ENCODE data around the gene MAP4K3.

The MAP4K3 gene

DNA sequence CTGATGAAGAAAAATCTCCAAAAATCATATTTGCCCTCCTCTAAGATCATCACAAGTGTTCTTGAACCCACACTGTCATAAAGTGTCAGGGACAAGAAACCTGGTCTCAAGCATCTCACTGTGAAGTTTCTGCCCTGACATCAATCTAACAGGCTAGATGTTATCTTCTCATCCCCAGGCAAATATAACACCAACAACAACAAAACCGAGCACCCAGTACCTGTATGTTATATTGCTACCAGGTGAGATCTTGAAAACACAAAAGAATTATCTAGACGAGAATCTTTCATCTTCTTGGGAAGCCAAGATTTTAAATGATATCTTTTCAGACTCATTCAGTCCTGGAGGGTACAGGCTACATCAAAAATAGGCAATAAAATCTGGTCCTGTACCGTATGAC lies 8.8 kb upstream of the MAP4K3 start:
- peaks cover 12% of the 10 kb centered on the region for H3K36me3 ChIP-seq (ENCODE audit: control insufficient read depth, insufficient read depth, low read length)
- H3K9me3 ChIP-seq (ENCODE audit: control insufficient read depth, low read length), result no peaks in the 10 kb centered on the region
- H3K27ac ChIP-seq (ENCODE audit: low read depth, low read length, severe bottlenecking), result no peak overlapping the region
- peaks cover 5% of the 10 kb centered on the region for H3K4me1 ChIP-seq (ENCODE audit: control insufficient read depth, insufficient read depth, low read length, poor library complexity, severe bottlenecking)
- 80 to 83% methylated on average over 1 of the region's 3 CpGs for WGBS, 2 experiments (ENCODE audit: insufficient coverage in 2 of 2)
- H3K4me3 ChIP-seq (ENCODE audit: extremely low read depth, insufficient read depth, low read length, poor library complexity, severe bottlenecking), result no peak overlapping the region

DNA sequence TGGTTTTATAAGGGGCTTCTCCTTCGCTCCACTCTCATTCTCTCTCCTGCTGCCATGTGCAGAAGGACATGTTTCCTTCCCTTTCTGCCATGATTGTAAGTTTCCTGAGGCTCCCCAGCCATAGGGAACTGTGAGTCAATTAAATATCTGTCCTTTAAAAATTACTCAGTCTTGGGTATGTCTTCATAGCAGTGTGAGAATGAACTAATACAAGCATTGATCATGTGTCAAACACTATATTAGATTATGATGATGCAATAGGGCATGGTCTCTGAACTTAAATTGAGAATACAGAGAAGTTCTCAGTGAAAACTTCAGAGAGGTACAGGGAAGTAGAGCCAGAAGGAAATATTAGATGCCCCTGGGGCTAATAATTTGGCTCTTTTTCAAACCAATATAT lies 5.9 kb upstream of the MAP4K3 start:
- Histone ChIP-seq H3K9me3 (ENCODE audit: control insufficient read depth, low read length) (no peaks in the 10 kb centered on the region), H3K4me3 (ENCODE audit: extremely low read depth, insufficient read depth, low read length, poor library complexity, severe bottlenecking) (no peak overlapping the region), H3K36me3 (ENCODE audit: control insufficient read depth, insufficient read depth, low read length) (peaks cover 12% of the 10 kb centered on the region), H3K27ac (ENCODE audit: low read depth, low read length, severe bottlenecking) (no peak overlapping the region), H3K4me1 (ENCODE audit: control insufficient read depth, insufficient read depth, low read length, poor library complexity, severe bottlenecking) (peaks cover 20% of the 10 kb centered on the region)
- 80% methylated on average over 1 of the region's 1 CpG; no CpG with 5 or more reads in 1 of the 2 experiments for WGBS, 2 experiments (ENCODE audit: insufficient coverage in 2 of 2)

DNA sequence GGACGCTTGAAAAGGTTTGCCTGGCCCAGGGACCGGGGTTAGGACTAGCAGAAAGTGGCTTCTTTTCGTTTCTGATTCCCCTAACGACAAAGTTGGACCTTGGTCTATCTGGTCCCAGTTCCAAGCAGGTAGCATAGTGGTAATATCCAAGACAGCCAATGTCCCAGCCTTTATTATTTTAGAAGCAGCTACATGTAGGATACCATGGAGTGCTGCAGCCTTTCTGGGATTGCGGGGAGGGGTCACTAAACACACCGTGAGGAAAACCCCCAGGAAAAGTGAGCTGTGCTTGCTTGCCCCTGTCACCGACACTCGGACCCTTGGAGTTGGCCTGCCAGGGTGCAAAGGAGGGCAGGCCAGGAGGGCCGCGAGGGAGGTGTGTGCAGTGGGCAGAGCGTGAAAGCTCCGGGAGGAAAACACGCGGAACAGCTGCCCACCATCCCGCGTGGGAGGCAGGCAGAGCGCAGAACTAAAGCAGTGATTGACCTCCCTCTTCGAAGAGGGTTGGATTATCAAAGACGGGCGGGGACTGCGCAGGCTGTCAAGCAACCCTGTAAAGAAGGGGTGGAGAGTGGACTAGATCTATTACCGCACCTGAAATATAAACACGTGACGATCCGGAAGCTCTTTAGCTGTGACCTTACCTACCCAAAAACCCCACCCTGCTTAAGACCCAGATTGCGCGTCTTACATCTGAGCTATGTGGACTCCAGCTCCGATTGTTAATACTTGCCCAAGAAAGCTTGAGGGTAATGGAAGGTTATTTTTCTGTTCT lies 624 bp upstream of the MAP4K3 start:
- 27 to 34% methylated on average over 18 to 20 of the region's 28 CpGs for WGBS, 2 experiments (ENCODE audit: insufficient coverage in 2 of 2)
- peaks cover 26% of the 10 kb centered on the region for H3K4me1 ChIP-seq (ENCODE audit: control insufficient read depth, insufficient read depth, low read length, poor library complexity, severe bottlenecking)

DNA sequence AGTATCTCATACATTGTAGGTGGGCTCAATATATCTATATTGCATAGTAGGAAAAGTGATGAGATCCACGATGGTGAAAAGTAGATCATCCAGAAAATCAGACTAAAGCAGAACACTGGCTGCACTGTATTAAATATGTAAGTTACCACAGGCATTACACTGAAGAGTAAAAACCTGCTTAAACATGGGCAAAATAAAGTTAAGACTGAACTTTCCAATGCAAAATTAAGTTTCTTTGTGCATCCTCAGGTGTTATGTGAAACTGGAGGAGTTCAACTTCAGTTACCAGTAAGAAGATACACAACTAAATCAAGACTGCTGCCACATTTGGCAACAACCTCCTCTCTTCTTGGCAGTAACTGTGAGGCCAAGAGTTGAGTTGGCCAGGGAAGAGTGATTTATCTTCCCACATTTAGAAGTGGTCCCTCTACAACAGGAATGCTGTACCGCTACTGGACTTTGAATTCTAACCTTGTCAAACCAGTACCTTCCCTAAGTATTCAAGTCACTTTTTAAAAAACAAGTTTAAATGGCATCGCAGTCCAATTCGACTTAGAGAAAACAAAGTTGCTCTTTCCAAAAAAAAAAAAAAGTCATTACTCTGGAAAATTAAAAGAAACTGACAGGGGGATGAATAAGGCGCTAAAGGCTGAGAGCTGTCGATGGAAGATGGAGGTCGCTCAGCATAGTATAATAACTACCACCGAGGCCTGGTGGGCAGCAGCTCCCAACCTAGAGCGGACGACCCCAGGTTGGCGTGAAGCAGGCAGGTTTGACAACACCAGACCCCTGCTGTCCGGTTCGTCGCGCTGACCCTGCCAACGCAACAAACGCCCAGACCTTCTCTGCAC lies 1.1 kb downstream of the MAP4K3 start:
- H3K27ac ChIP-seq (ENCODE audit: low read depth, low read length, severe bottlenecking), result peak overlapping the region; percentile 87
- WGBS, 2 experiments (ENCODE audit: insufficient coverage in 2 of 2), result 0 to 4% methylated on average over 10 to 11 of the region's 17 CpGs
- no peaks in the 10 kb centered on the region for H3K36me3 ChIP-seq (ENCODE audit: control insufficient read depth, insufficient read depth, low read length)
- no peaks in the 10 kb centered on the region for H3K9me3 ChIP-seq (ENCODE audit: control insufficient read depth, low read length)
- H3K4me1 ChIP-seq (ENCODE audit: control insufficient read depth, insufficient read depth, low read length, poor library complexity, severe bottlenecking), result peaks cover 33% of the 10 kb centered on the region
- H3K4me3 ChIP-seq (ENCODE audit: extremely low read depth, insufficient read depth, low read length, poor library complexity, severe bottlenecking), result peak overlapping the region; percentile 75

More for the DNA sequence above, 624 bp upstream of the MAP4K3 start:
- Histone ChIP-seq H3K9me3 (ENCODE audit: control insufficient read depth, low read length) (no peaks in the 10 kb centered on the region), H3K4me3 (ENCODE audit: extremely low read depth, insufficient read depth, low read length, poor library complexity, severe bottlenecking) (peak overlapping the region; percentile 75), H3K27ac (ENCODE audit: low read depth, low read length, severe bottlenecking) (peak overlapping the region; percentile 87), H3K36me3 (ENCODE audit: control insufficient read depth, insufficient read depth, low read length) (no peaks in the 10 kb centered on the region)

DNA sequence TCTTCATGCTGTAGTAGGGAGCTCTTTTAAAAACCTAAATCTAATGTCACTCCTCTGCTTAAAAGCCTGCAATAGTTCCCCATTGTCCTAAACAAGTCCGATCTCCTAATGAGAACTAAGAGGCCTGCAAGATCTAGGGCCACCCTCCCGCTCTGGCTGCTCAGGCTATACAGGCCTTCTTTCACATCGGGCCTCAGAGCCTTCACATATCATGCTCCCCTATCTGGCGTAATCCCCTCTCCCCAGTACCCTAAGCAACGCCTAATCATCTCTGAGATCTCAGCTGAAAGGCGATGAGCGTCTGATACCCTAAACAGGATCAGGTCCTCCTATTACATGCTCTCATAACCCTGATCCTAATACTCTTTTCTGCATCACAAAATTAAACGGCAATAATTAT lies 1.9 kb downstream of the MAP4K3 start:
- Histone ChIP-seq H3K27ac (ENCODE audit: low read depth, low read length, severe bottlenecking) (no peak overlapping the region), H3K4me1 (ENCODE audit: control insufficient read depth, insufficient read depth, low read length, poor library complexity, severe bottlenecking) (peaks cover 33% of the 10 kb centered on the region), H3K36me3 (ENCODE audit: control insufficient read depth, insufficient read depth, low read length) (no peaks in the 10 kb centered on the region), H3K9me3 (ENCODE audit: control insufficient read depth, low read length) (no peaks in the 10 kb centered on the region), H3K4me3 (ENCODE audit: extremely low read depth, insufficient read depth, low read length, poor library complexity, severe bottlenecking) (peak overlapping the region; percentile 75)
- WGBS, 2 experiments (ENCODE audit: insufficient coverage in 2 of 2), result 23 to 26% methylated on average over 6 to 7 of the region's 8 CpGs

DNA sequence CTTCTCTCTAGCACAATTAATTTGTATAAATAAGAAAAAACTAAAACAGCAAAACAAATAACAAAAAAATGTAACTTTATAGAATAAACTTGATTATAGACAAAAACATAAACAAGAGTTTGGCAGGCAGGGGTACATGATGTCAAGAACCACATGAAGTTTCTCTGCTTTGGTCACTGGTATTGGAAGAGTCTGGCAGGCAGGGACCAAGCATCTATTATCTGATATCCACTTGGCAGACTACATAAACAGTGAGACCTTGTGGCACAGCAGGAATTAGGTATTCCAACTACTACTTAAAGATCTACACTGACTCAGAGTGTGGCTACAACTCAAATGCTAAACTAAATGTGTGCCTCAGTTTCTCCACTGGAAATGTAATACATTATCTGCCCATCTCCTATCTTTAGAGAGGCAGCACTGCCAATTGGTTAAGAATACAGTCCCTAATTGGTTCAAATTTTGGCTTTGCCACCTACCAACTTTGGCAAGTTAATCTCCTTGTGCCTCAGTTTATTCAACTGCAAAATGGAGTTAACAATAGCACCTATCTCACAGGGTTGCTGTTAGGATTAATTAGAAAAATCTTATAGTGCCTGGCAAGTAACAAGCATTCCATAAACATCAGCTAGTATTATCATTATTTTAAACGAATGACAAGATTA lies 2.7 kb downstream of the MAP4K3 start:
- peak overlapping the region; percentile 75 for H3K4me3 ChIP-seq (ENCODE audit: extremely low read depth, insufficient read depth, low read length, poor library complexity, severe bottlenecking)
- H3K36me3 ChIP-seq (ENCODE audit: control insufficient read depth, insufficient read depth, low read length), result no peaks in the 10 kb centered on the region
- H3K4me1 ChIP-seq (ENCODE audit: control insufficient read depth, insufficient read depth, low read length, poor library complexity, severe bottlenecking), result peaks cover 30% of the 10 kb centered on the region
- 83% methylated on average over 1 of the region's 1 CpG; no CpG with 5 or more reads in 1 of the 2 experiments for WGBS, 2 experiments (ENCODE audit: insufficient coverage in 2 of 2)
- H3K27ac ChIP-seq (ENCODE audit: low read depth, low read length, severe bottlenecking), result no peak overlapping the region
- H3K9me3 ChIP-seq (ENCODE audit: control insufficient read depth, low read length), result no peaks in the 10 kb centered on the region

DNA sequence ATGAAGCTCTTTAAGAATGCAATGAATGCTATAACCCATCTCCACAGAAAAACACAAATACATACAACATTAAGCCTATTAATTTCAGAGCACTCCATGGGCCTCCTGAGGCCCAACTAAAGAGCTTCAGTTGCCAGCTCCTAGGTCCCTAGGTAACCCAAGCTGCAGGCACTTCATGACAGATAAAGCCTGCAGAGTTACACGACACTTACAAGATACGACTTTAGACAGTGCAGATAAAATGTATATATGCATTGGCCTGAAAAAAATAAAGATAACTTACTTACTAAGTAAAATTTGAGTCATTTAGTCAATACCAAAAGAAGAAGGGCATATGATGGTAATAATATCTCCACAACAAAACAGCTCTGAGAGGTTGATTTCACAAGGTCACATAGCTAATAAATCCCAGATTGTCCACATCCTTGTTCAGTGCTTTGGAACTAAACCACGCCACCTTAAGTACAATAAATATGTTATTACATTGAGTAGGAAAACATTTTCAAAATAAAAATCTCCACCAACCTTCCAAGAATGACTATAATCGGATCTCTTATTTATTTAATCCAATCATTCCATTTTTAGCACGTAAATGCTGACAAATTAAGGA lies 3.4 kb downstream of the MAP4K3 start:
- no CpG with 5 or more reads among the region's 5 CpGs for WGBS, 2 experiments (ENCODE audit: insufficient coverage in 2 of 2)
- Histone ChIP-seq H3K27ac (ENCODE audit: low read depth, low read length, severe bottlenecking) (no peak overlapping the region), H3K4me3 (ENCODE audit: extremely low read depth, insufficient read depth, low read length, poor library complexity, severe bottlenecking) (peak overlapping the region; percentile 6), H3K36me3 (ENCODE audit: control insufficient read depth, insufficient read depth, low read length) (no peaks in the 10 kb centered on the region), H3K4me1 (ENCODE audit: control insufficient read depth, insufficient read depth, low read length, poor library complexity, severe bottlenecking) (peaks cover 24% of the 10 kb centered on the region), H3K9me3 (ENCODE audit: control insufficient read depth, low read length) (no peaks in the 10 kb centered on the region)

DNA sequence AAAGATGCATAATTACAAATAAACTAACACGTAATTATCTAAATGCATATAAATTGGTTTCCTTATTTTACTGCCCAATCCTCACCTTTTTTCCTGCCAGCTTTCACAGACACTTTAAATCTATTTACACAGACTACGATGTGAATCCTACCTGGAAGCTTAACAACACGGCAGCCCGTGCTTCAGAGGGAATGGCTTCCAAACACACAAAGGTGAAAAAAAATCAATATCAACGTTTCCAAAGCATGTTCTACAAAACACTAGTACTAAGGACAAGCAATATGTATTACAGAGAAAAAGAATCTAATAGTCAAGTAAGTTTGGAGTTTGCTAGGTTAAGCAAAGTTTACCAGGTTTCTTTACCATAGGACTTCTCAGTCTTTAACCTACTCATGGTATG lies 4.4 kb downstream of the MAP4K3 start:
- no peaks in the 10 kb centered on the region for H3K36me3 ChIP-seq (ENCODE audit: control insufficient read depth, insufficient read depth, low read length)
- peaks cover 14% of the 10 kb centered on the region for H3K4me1 ChIP-seq (ENCODE audit: control insufficient read depth, insufficient read depth, low read length, poor library complexity, severe bottlenecking)
- 91 to 100% methylated on average over 2 to 3 of the region's 5 CpGs for WGBS, 2 experiments (ENCODE audit: insufficient coverage in 2 of 2)
- no peak overlapping the region for H3K27ac ChIP-seq (ENCODE audit: low read depth, low read length, severe bottlenecking)
- H3K4me3 ChIP-seq (ENCODE audit: extremely low read depth, insufficient read depth, low read length, poor library complexity, severe bottlenecking), result no peak overlapping the region
- H3K9me3 ChIP-seq (ENCODE audit: control insufficient read depth, low read length), result no peaks in the 10 kb centered on the region

DNA sequence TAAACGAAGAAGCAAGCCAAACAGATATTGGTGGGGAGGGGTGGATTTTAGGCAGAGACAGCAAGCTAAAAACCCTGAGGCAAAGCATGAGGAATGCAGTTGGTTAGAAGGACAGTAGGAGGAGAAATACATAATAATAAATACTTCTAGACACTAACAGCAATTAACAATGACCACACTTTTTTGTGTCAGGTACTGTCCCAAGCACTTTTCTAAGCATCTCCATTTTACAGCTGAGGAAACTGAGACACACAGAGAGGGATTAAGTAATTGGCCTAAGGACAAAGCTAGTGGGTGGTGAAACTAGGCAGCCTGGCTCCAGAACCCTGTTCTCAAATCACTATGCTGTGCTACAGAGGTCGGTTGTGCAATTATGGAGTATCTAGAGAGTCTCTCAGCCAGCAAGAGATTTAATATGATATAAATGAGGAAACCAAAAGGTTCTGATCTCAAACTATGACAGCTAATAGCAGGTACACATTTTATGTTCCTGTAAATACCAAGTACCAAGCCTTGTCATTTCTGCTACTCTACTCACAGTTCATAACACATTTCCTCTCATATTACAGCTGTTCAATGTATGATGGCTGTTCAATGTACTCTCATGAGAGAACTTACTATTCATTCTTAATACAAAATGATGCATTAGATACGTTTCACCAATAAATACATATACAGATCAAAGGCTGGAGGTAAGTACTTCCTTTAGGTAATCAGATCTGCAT lies 5.3 kb downstream of the MAP4K3 start:
- WGBS, 2 experiments (ENCODE audit: insufficient coverage in 2 of 2), result 40 to 50% methylated on average over 2 to 3 of the region's 3 CpGs
- H3K4me3 ChIP-seq (ENCODE audit: extremely low read depth, insufficient read depth, low read length, poor library complexity, severe bottlenecking), result no peak overlapping the region
- H3K9me3 ChIP-seq (ENCODE audit: control insufficient read depth, low read length), result no peaks in the 10 kb centered on the region
- no peak overlapping the region for H3K27ac ChIP-seq (ENCODE audit: low read depth, low read length, severe bottlenecking)
- peaks cover 14% of the 10 kb centered on the region for H3K4me1 ChIP-seq (ENCODE audit: control insufficient read depth, insufficient read depth, low read length, poor library complexity, severe bottlenecking)
- H3K36me3 ChIP-seq (ENCODE audit: control insufficient read depth, insufficient read depth, low read length), result no peaks in the 10 kb centered on the region

DNA sequence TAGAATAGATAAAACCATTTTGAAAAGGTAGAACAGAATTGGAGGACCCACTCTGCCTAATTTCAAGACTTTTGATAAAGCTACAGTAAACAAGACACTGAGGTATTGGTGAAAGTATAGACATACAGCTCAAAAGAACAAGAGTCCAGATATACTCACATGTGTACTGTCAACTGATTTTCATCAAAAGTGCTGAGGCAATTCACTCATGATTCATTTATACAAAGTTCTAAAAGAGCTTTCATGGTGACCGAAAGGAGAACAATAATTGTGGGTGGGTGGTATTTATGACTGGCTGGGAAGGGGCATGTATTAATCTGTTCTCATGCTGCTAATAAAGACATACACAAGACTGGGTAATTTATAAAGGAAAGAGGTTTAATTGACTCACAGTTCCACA lies 7.3 kb downstream of the MAP4K3 start:
- WGBS, 2 experiments (ENCODE audit: insufficient coverage in 2 of 2), result no CpG with 5 or more reads among the region's 1 CpG
- Histone ChIP-seq H3K27ac (ENCODE audit: low read depth, low read length, severe bottlenecking) (no peak overlapping the region), H3K4me1 (ENCODE audit: control insufficient read depth, insufficient read depth, low read length, poor library complexity, severe bottlenecking) (peaks cover 14% of the 10 kb centered on the region), H3K4me3 (ENCODE audit: extremely low read depth, insufficient read depth, low read length, poor library complexity, severe bottlenecking) (no peak overlapping the region), H3K36me3 (ENCODE audit: control insufficient read depth, insufficient read depth, low read length) (no peaks in the 10 kb centered on the region), H3K9me3 (ENCODE audit: control insufficient read depth, low read length) (no peaks in the 10 kb centered on the region)

All from mesodermal cell (in vitro differentiated cells).